ENCODE data around the gene TMEM232.
A peak's percentile ranks its signal among the peaks of the same experiment; 100 is the strongest.
"Not testable (repeated sequence)": the region's sequence is repeated elsewhere in the genome, so short reads cannot be mapped to it uniquely, and the experiment has no call there.

TMEM232 gene

DNA sequence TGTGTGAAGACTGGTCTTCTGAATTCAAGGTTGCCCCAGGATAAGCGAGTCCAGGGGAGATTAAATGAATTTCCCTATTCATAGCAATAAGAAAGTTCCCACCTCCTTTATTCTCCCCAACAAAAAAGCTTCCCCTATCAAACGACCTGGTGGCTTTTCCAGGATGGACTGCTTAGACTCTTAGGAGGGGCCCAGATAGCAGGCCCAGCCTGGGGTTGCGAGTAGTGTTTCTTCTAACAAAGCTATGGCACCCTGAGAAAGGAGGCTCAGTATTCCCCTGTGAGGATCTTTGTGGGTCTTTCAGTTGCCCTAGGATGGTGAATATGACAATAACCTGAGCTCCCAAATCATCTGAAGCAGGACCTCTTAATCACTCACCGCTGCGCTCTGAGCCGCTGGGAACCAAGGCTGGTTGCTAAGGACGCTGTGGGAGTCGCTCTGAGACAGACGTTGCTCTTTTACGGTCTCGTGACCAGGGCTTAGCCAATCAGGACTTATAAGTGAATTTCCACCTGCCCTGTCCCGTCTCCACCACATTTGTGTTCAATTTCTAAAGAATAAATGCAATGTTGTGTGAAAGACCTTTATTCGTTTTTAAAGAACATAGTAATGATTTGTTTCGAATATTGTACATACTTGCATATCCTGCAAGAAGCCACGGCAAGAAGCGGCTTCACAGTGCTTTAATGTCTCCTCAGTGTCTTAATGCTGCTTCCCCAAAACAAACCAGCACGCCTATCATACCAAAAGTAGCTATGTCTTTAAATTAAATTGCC lies at the start of gene TMEM232:
Gene TMEM232 (minus strand): TSS at position 423 of the 776 bp plus-strand sequence. CDS start 59,319 bp downstream, outside the sequence.
- DNase-seq, result peak; percentile 96 to 98

DNA sequence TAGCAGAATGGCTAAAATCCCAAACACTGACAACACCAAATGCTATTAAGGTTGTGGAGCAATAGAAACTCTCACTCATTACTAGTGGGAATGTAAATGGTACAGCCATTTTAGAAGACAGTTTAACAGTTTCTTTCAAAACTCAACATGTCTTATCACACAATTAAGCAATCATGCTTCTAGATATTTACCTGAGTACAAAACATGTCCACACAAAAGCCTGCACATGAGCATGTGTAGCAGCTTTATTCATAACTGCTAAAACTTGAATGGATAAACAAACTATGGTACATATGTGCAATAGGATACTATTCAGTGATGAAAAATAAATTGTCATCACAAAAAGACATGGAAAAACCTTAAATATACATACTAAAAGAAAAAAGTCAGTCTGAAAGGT lies 43.8 kb upstream of the TMEM232 start:
- DNase-seq, result no peak

- DNase-seq, result no peak
Observed at GRCh38 chr5:110769000-110769681, 42.7 kb upstream of the TMEM232 start.

DNA sequence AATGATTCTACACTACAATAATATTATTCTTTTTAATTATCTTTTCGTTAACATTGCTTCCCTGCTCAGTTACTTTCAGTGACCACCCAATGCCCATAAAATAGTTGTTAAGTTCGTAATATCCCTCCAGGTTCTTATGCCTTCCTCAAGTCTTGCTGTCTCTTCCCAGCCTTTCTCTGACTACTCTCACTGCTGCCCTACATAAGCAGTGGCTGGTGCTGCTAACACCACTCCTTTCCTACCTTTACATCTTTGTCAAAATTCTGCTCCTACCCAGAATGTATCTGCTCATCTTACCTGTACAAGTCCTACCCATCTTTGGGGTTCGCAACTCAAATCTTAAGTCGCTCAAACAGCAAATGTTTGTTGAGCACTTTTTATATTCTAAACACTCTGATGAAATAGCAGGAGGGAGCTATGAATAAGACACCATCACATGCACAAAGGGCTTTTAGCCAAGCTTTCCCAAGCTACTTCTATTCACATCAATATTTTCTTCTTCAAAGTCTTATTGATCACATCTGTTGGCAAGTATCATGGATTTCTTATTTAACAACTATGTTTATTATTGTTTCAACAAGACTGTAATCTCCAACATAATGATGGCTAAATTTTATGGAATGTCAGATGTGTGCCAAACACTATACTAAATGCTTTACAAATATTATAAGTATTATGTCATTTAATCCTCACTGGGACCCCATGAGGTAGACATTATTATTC lies 41.8 kb upstream of the TMEM232 start:
- DNase-seq, result no peak

- no peak for DNase-seq
Observed at GRCh38 chr5:110760158-110760557, 33.7 kb upstream of the TMEM232 start.

GRCh38 chr5:110757118-110757729 lies 30.8 kb upstream of the TMEM232 start:
- DNase-seq, result peak; percentile 24 to 59

GRCh38 chr5:110754181-110754580 lies 27.7 kb upstream of the TMEM232 start:
- no peak for DNase-seq

GRCh38 chr5:110753600-110753999 lies 27.1 kb upstream of the TMEM232 start:
- DNase-seq, result no peak

DNA sequence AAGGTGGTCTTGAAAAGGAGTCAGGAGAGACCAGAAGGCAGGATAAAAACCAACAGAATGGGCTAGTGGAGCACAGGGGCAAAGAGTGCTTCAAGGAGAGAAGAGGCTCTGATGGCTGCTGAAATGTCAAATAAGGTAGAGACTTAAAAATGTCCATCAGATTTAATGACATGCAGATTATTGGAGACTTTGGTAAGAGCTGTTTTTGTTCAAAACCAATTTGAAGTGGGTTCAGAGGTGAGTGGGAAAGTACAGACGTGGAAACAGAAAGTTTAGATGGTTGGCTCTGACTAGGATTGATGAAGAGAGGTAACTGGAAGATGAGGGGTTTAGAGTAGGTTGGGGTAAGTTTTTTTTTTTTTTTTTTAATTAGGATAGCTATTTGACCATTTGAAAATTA lies 26.5 kb upstream of the TMEM232 start:
- no peak for DNase-seq

DNA sequence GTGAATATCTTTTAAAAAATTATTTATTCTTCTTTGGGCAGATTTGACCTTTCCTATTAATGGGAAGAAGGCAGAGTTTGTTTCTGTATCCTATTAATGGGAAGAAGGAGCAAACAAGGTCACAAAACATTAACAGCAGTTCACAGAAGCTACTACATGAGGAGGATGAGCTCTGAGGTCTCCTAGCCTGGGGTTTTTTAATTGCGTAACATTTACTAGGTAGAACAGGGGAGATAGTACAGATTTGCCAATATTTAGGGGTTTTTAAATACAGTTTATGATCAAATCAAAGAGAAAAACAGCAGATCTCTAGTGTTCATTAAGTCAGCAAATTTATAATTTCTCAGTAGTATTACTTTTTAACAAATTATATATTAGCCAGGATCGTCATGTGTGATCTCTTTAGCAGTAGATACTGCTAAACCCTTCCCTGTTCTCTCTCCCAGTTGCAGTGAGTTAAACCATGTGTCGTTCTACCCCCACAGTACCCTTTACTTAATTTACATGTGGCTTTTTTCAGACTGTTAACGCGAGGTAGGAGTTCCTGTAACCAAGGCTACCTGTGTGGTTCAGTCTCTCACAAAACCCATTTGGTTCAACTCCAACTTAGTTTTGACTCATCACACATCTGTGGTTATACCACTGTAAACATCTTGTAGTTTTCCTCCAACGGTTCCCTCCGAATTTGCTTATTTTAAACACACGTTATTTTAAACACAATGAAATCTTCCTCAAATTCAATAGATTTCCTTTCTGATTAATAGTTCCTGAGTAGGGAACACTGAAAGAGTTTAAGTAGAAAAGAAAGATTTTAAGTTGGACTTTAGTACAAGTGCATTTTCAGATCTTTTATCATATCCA lies 25.7 kb upstream of the TMEM232 start:
- DNase-seq, result no peak

GRCh38 chr5:110738812-110739651 lies 12.6 kb upstream of the TMEM232 start, which contains the start of gene SLC25A46:
TSS of gene SLC25A46 (plus strand) at chr5:110739007. CDS start at chr5:110739120, 113 bp downstream.
- DNase-seq, result peak; percentile 96 to 97

DNA sequence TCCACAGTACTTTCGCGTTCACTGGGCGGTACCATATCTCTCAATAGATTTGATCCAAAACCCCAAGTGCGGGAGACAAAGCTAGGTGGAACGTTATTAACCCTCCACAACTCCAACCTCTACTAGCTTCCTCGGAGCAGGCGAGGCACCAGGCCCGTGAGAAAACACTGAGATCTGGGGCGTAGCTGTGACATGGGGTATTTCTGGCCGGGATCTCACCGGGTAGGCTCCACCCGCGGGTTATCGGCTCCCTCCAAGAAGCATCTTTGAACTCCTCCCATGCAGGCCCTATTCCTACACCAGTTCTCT lies 12.0 kb upstream of the TMEM232 start:
- peak in 1 of 2 experiments; percentile 83 for DNase-seq

DNA sequence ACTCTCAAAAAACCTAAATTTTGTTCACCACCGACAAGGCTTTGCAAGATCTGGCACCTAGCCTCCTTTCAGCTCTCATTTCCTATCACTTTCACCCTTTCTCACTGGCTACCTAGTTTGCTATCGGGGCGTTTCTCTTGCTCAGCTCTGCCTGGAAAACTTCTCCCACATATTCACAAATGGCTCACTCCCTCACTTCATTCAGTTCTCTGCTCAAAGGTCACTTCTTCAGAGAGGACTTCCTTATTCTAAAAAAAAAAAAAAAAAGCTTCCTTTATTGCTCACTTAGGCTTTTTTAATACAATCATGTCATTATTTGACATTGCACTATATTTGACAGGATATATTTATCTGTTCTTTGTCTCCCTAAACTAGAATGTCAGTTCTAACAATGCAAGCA lies 10.3 kb upstream of the TMEM232 start:
- DNase-seq, result no peak

GRCh38 chr5:110735556-110735955 lies 9.1 kb upstream of the TMEM232 start:
- no peak for DNase-seq

GRCh38 chr5:110734101-110734500 lies 7.6 kb upstream of the TMEM232 start:
- DNase-seq, result no peak

- not testable (repeated sequence) for DNase-seq
Observed at GRCh38 chr5:110731499-110731898, 5.0 kb upstream of the TMEM232 start.

GRCh38 chr5:110727025-110727314 lies 499 bp upstream of the TMEM232 start:
- DNase-seq, result peak; percentile 35 to 46

- no peak for DNase-seq
Observed at GRCh38 chr5:110718311-110718710, 8.2 kb downstream of the TMEM232 start.

GRCh38 chr5:110716247-110717245 lies 9.9 kb downstream of the TMEM232 start:
- DNase-seq, result no peak

DNA sequence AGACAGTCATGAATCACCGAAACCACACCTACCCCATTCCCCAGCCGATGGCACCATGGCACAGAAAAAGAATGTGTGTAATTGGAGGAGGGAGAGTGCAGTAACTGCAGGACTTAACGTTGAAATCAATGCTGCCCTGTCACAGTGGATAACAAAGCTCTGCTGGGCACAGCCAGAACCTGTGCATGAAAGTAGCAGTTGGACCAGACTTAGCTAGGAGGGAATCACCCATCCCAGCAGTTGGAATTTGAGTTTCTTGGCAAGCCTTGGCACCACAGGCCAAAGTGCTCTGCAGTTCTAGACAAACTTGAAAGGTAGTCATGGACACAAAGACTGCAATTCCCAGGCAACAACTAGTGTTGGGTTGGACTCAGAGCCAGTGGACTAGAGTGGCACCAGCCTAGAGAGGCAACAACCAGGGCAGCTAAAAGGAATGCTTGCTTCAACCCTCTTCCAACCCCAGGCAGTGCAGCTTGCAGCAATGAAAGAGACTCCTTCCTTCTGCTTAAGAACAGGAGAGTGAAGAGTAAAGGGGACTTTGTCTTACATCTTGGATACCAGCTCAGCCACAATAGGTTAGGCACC lies 19.1 kb downstream of the TMEM232 start:
- DNase-seq, result no peak
